Measurements from ENCODE around the gene A2M.

GRCh38 chr12:9079082-9079481, 36.6 kb downstream of the A2M start:
- TF ChIP-seq, protein P1, sequence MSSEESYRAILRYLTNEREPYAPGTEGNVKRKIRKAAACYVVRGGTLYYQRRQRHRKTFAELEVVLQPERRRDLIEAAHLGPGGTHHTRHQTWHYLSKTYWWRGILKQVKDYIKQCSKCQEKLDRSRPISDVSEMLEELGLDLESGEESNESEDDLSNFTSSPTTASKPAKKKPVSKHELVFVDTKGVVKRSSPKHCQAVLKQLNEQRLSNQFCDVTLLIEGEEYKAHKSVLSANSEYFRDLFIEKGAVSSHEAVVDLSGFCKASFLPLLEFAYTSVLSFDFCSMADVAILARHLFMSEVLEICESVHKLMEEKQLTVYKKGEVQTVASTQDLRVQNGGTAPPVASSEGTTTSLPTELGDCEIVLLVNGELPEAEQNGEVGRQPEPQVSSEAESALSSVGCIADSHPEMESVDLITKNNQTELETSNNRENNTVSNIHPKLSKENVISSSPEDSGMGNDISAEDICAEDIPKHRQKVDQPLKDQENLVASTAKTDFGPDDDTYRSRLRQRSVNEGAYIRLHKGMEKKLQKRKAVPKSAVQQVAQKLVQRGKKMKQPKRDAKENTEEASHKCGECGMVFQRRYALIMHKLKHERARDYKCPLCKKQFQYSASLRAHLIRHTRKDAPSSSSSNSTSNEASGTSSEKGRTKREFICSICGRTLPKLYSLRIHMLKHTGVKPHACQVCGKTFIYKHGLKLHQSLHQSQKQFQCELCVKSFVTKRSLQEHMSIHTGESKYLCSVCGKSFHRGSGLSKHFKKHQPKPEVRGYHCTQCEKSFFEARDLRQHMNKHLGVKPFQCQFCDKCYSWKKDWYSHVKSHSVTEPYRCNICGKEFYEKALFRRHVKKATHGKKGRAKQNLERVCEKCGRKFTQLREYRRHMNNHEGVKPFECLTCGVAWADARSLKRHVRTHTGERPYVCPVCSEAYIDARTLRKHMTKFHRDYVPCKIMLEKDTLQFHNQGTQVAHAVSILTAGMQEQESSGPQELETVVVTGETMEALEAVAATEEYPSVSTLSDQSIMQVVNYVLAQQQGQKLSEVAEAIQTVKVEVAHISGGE (tag by site-specific recombination; conservative IDR thresholded peaks at IDR 0.05; ENCODE audit: low read depth), result no peak
- no peak for TF ChIP-seq ZNF777 (tag by site-specific recombination; IDR thresholded peaks at IDR 0.05; ENCODE audit: borderline replicate concordance)
- TF ChIP-seq ZNF274 (IDR thresholded peaks at IDR 0.05; ENCODE audit: low read length), result no peak
- no peak for TF ChIP-seq ZNF274 (tag by site-specific recombination; IDR thresholded peaks at IDR 0.05; ENCODE audit: borderline replicate concordance)
- no peak for TF ChIP-seq ZBTB1 (tag by site-specific recombination; IDR thresholded peaks at IDR 0.05)
- TF ChIP-seq, protein P2, sequence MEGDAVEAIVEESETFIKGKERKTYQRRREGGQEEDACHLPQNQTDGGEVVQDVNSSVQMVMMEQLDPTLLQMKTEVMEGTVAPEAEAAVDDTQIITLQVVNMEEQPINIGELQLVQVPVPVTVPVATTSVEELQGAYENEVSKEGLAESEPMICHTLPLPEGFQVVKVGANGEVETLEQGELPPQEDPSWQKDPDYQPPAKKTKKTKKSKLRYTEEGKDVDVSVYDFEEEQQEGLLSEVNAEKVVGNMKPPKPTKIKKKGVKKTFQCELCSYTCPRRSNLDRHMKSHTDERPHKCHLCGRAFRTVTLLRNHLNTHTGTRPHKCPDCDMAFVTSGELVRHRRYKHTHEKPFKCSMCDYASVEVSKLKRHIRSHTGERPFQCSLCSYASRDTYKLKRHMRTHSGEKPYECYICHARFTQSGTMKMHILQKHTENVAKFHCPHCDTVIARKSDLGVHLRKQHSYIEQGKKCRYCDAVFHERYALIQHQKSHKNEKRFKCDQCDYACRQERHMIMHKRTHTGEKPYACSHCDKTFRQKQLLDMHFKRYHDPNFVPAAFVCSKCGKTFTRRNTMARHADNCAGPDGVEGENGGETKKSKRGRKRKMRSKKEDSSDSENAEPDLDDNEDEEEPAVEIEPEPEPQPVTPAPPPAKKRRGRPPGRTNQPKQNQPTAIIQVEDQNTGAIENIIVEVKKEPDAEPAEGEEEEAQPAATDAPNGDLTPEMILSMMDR (tag by site-specific recombination; IDR thresholded peaks at IDR 0.05), result no peak

Measured in HEK293 (cell line).